ENCODE data around the gene MARS1.
"Not testable (repeated sequence)": the region's sequence is repeated elsewhere in the genome, so short reads cannot be mapped to it uniquely, and the experiment has no call there.

MARS1 gene

DNA sequence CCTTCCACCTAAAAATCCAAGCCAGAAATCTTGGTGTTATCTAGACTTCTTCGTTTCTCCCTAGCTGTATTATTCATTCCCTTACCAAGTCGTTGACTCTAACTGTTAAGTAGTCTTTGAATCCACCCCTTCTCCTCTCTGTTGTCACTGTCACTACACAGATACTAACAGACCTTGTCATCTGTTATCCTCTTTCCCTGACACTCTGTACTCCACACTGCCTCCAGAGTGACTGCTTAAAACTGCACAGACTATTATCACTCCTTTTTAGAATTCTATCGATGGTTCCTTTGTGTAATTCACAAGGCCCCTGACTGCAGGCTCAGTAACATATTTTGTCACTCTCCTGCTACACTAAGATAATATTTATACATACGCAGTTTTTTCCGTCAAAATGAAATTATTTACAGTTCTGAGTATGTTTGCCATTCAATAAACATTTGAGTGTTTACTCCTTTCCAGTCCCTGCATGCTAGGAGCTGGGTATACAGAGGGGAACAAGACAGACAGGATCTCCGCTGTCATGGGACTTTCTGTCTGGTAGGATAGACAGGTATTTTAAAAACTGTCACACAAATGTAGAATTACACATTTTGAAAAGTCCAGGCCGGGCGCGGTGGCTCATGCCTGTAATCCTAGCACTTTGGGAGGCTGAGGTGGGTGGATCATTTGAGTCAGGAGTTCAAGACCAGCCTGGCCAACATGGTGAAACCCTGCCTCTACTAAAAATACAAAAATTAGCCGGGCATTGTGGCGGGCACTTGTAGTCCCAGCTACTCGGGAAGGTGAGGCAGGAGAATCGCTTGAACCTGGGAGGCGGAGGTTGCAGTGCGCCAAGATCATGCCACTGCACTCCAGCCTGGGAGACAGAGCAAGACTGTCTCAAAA lies 3.8 kb downstream of the MARS1 start:
- no peak overlapping the region for H3K4me3 ChIP-seq (ENCODE audit: low read depth, low read length)
- DNase-seq (ENCODE audit: low read depth) = no peak
- TF ChIP-seq CTCF (IDR thresholded peaks at IDR 0.05; ENCODE audit: low read depth, low read length, missing control alignments) = peak; percentile 34

- not testable (repeated sequence) for DNase-seq (ENCODE audit: low read depth)
Observed at GRCh38 chr12:57495051-57495701, 7.3 kb downstream of the MARS1 start.

DNA sequence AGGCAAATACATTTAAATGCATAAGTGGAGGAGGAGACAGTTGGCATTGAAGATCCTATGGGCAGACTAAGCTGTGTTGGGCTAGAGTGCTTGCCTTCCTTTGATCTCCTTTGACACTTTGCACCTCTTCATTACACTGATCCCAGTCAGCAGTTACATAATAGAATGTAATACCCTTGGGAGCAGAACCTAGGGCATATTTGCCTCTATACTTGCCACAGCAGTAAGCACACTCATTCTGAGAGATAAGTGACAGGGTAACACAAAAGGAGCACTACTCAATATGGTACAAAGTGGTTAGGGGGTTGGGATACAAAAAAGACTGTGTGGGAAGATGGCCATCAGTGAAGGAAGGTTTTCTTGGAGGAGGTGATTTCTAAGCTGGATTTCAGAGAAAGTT lies 9.0 kb downstream of the MARS1 start:
- no peak for DNase-seq (ENCODE audit: low read depth)
- no peak for TF ChIP-seq CTCF (IDR thresholded peaks at IDR 0.05; ENCODE audit: low read depth, low read length, missing control alignments)
- no peak overlapping the region for H3K4me3 ChIP-seq (ENCODE audit: low read depth, low read length)

More at GRCh38 chr12:57495051-57495701, 7.3 kb downstream of the MARS1 start:
- H3K4me3 ChIP-seq (ENCODE audit: low read depth, low read length) = not testable (repeated sequence)

- no peak for TF ChIP-seq CTCF (IDR thresholded peaks at IDR 0.05; ENCODE audit: low read depth, low read length, missing control alignments)
- no peak overlapping the region for H3K4me3 ChIP-seq (ENCODE audit: low read depth, low read length)
- DNase-seq (ENCODE audit: low read depth) = no peak
Observed at GRCh38 chr12:57497223-57498131, 9.6 kb downstream of the MARS1 start.

GRCh38 chr12:57498132-57498502 lies 10.2 kb downstream of the MARS1 start:
- DNase-seq (ENCODE audit: low read depth) = no peak
- H3K4me3 ChIP-seq (ENCODE audit: low read depth, low read length) = no peak overlapping the region
- no peak for TF ChIP-seq CTCF (IDR thresholded peaks at IDR 0.05; ENCODE audit: low read depth, low read length, missing control alignments)

DNA sequence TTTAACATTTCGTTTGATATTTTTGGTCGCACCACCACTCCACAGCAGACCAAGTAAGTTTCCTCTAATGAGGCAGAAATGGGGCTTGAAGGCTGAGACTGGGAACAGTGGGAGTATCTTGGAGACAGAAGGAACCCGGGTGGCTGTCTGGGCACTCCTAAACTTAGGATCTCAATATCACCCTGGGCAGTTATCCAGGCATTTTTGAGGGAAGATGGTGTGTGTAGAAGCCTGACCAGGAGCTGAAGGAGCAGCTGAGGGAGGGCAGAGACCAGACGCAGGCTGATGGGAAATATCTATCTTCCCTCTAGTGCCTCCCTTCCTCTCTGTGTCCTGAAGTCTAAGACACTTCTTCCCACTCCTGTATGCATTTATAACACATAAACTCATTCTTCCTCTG lies 10.7 kb downstream of the MARS1 start:
- no peak overlapping the region for H3K4me3 ChIP-seq (ENCODE audit: low read depth, low read length)
- TF ChIP-seq CTCF (IDR thresholded peaks at IDR 0.05; ENCODE audit: low read depth, low read length, missing control alignments) = no peak
- no peak for DNase-seq (ENCODE audit: low read depth)

GRCh38 chr12:57500213-57500612 lies 12.3 kb downstream of the MARS1 start:
- no peak overlapping the region for H3K4me3 ChIP-seq (ENCODE audit: low read depth, low read length)
- TF ChIP-seq CTCF (IDR thresholded peaks at IDR 0.05; ENCODE audit: low read depth, low read length, missing control alignments) = no peak
- DNase-seq (ENCODE audit: low read depth) = no peak

DNA sequence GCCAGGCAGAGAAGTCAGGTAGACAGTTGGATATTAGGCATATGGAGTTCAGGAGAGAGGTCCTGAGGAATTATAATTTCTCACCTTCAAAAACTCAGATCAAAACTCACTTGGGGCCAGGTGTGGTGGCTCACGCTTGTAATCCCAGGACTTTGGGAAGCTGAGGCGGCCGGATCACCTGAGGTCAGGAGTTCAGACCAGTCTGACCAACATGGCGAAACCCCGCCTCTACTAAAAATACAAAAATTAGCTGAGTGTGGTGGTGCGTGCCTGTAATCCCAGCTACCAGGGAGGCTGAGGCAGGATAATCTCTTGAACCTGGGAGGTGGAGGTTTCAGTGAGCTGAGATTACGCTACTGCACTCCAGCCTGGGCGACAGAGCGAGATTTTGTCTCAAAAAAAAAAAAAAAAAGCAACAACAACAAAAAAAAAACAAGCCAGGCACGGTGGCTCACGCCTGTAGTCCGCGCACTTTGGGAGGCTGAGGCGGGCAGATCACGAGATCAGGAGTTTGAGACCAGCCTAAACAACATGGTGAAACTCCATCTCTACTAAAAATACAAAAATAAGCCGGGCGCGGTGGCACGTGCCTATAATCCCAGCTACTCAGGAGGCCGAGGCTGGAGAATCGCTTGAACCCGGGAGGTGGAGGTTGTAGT lies 14.6 kb downstream of the MARS1 start:
- H3K4me3 ChIP-seq (ENCODE audit: low read depth, low read length); DNase-seq (ENCODE audit: low read depth): not testable (repeated sequence)

DNA sequence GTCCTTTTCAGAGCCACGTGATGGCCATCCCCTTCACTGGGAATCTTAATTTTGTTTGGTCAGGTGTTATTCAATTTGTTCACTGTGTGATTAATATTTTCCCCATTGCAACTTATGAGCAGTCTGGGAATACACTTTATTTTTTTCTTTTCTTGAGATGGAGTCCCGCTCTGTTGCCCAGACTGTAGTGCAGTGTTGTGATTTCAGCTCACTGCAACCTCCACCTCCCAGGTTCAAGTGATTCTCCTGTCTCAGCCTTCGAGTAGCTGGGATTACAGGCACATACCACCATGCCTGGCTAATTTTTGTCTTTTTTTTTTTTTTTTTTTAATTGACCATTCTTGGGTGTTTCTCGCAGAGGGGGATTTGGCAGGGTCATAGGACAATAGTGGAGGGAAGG lies 18.7 kb downstream of the MARS1 start:
- DNase-seq (ENCODE audit: low read depth); H3K4me3 ChIP-seq (ENCODE audit: low read depth, low read length): not testable (repeated sequence)

GRCh38 chr12:57507796-57508195 lies 19.9 kb downstream of the MARS1 start:
- H3K4me3 ChIP-seq (ENCODE audit: low read depth, low read length); DNase-seq (ENCODE audit: low read depth): not testable (repeated sequence)

All from GM12864 (cell line).